Thyroid gland (tissue), 4 donors: ENCODE measurements around the gene POU6F2.

Source experiments
- POLR2A ChIP-seq, 2 donors: fragments of 450-650 bp; IDR thresholded peaks; one replicate each; pipeline ENCODE4 v1.6.1; 2017; ENCODE audit warnings: antibody characterized with exemption in 2 of 2, mild to moderate bottlenecking in 2 of 2, moderate library complexity in 1 of 2
- TF ChIP-seq, protein P1 (sequence below), 6 experiments: fragments of 200-600 bp in 3 of 6; fragments of 450-650 bp in 3 of 6; sonication (generic) in 3 of 6; IDR thresholded peaks; one replicate each; pipeline ENCODE4 v1.5.1; 2016 to 2019; ENCODE audit warnings: antibody characterized with exemption in 6 of 6, mild to moderate bottlenecking in 2 of 6, inconsistent platforms in 1 of 6, moderate library complexity in 1 of 6

DNA sequence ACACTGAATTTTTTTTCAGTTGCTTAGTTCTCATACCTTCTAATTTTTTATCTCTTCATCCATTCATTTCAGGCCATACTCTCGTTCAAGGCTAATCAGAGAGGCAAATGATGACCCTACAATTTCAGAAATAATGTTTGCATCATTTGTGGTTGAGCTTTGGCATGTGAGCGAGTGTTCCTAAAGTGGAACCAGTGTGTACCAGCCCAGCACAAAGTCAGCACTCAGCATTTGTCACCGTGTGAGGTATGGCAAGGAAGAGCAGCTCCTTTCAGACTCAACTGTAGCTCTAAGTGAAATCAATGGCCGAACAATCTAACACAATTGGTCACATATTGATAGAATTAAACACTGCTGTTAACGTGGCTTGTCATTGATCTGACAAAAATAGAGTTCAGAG, 154.6 kb downstream of the POU6F2 start:
- TF ChIP-seq, protein P1, sequence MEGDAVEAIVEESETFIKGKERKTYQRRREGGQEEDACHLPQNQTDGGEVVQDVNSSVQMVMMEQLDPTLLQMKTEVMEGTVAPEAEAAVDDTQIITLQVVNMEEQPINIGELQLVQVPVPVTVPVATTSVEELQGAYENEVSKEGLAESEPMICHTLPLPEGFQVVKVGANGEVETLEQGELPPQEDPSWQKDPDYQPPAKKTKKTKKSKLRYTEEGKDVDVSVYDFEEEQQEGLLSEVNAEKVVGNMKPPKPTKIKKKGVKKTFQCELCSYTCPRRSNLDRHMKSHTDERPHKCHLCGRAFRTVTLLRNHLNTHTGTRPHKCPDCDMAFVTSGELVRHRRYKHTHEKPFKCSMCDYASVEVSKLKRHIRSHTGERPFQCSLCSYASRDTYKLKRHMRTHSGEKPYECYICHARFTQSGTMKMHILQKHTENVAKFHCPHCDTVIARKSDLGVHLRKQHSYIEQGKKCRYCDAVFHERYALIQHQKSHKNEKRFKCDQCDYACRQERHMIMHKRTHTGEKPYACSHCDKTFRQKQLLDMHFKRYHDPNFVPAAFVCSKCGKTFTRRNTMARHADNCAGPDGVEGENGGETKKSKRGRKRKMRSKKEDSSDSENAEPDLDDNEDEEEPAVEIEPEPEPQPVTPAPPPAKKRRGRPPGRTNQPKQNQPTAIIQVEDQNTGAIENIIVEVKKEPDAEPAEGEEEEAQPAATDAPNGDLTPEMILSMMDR (IDR thresholded peaks at IDR 0.05) = no peak
- TF ChIP-seq POLR2A (IDR thresholded peaks at IDR 0.05) = no peak
